Frontal cortex (tissue), 4 donors: ENCODE measurements around the gene ARHGAP8. TPM values are rescaled to one million over a fixed set of nuclear protein-coding genes. Genes with fewer than 3 reads are reported as not detected.

ENCODE experiments used
- DNase-seq, 2 donors: peaks; one replicate each; pipeline ENCODE4 v3.0.0; 2012; ENCODE audit warnings: low spot score in 2 of 2
- FAIRE-seq: peaks from 2 replicates; lab custom pipeline; 2012; peaks lifted over from hg19 to GRCh38; lab: Jason Lieb, UNC
- total RNA-seq: library from RNA; depleted of rRNA; stranded (reverse); fragments of >200 nt; gene quantifications from one replicate; pipeline ENCODE4 v1.2.3, GENCODE V29; 2014
- donor health status: control.
- donor health status: control.
- donor health status: control.

Gene ARHGAP8
- total RNA-seq, 1 donor from 2014 or later, result 1.2 TPM

- no peak for FAIRE-seq
- no peak for DNase-seq
Measured at GRCh38 chr22:44876921-44877320, 124.5 kb downstream of the ARHGAP8 start.

- DNase-seq (no peak), FAIRE-seq (no peak)
Measured at GRCh38 chr22:44878483-44879300, 126.3 kb downstream of the ARHGAP8 start.

- no peak for DNase-seq
- no peak for FAIRE-seq
Measured at GRCh38 chr22:44879301-44879680, 126.9 kb downstream of the ARHGAP8 start.

GRCh38 chr22:44880610-44881290 is 128.4 kb downstream of the ARHGAP8 start:
- DNase-seq (no peak), FAIRE-seq (no peak)

- no peak for FAIRE-seq
- DNase-seq, result no peak
Measured at GRCh38 chr22:44881624-44882023, 129.2 kb downstream of the ARHGAP8 start.

GRCh38 chr22:44882226-44882905 is 130.0 kb downstream of the ARHGAP8 start:
- no peak for DNase-seq
- FAIRE-seq, result no peak

- no peak for FAIRE-seq
- DNase-seq, result no peak
Measured at GRCh38 chr22:44883011-44883421, 130.6 kb downstream of the ARHGAP8 start.

GRCh38 chr22:44884562-44884961 is 132.2 kb downstream of the ARHGAP8 start:
- no peak for FAIRE-seq
- no peak for DNase-seq

GRCh38 chr22:44884968-44885805 is 132.8 kb downstream of the ARHGAP8 start:
- DNase-seq (no peak), FAIRE-seq (no peak)

- DNase-seq (no peak), FAIRE-seq (no peak)
Measured at GRCh38 chr22:44885806-44886360, 133.5 kb downstream of the ARHGAP8 start.

GRCh38 chr22:44887941-44888366 is 135.6 kb downstream of the ARHGAP8 start:
- FAIRE-seq (no peak), DNase-seq (no peak)

- no peak for DNase-seq
- no peak for FAIRE-seq
Measured at GRCh38 chr22:44888491-44889254, 136.3 kb downstream of the ARHGAP8 start.

- DNase-seq, result no peak
- no peak for FAIRE-seq
Measured at GRCh38 chr22:44889255-44889878, 137.0 kb downstream of the ARHGAP8 start.

- FAIRE-seq (no peak), DNase-seq (no peak)
Measured at GRCh38 chr22:44890416-44891292, 138.3 kb downstream of the ARHGAP8 start.

- no peak for FAIRE-seq
Measured at GRCh38 chr22:44891293-44891747, 138.9 kb downstream of the ARHGAP8 start.

GRCh38 chr22:44891791-44892190 is 139.4 kb downstream of the ARHGAP8 start:
- DNase-seq (no peak), FAIRE-seq (no peak)

More at GRCh38 chr22:44891293-44891747, 138.9 kb downstream of the ARHGAP8 start:
- DNase-seq, result no peak

GRCh38 chr22:44892243-44892642 is 139.9 kb downstream of the ARHGAP8 start:
- DNase-seq (no peak), FAIRE-seq (no peak)
